SK-N-SH (cell line): ENCODE data around the gene TASP1. TPM values are rescaled to one million over a fixed set of nuclear protein-coding genes. Genes with fewer than 3 reads are reported as not detected.

Experiments used
- CTCF ChIA-PET: fragments of 300-600, 350-600 bp; formaldehyde crosslinking; extraction: SDS; loops from one replicate; lab custom pipeline; 2021; lab: Yijun Ruan, JAX
- POLR2A ChIA-PET: fragments of 350-600 bp; sonication (Branson Sonifier 250); formaldehyde crosslinking; extraction: SDS; loops from one replicate; lab custom pipeline; 2020; ENCODE audit warnings: antibody characterized with exemption, inconsistent platforms; lab: Yijun Ruan, JAX
- DNase-seq: peaks from one replicate; pipeline ENCODE4 v3.0.0; 2012
- H2AFZ ChIP-seq: fragments of 200-600 bp; sonication (generic); 2 replicates; pipeline ENCODE4 v1.8.1; 2016; ENCODE audit warnings: antibody characterized with exemption, mild to moderate bottlenecking, low read depth
- H3F3A ChIP-seq: fragments of 200-600 bp; sonication (generic); replicated peaks from 2 replicates; pipeline ENCODE3; 2016; ENCODE audit warnings: antibody characterized with exemption, mild to moderate bottlenecking; ENCODE audit not compliant: insufficient read depth
- H3K27ac ChIP-seq, 2 experiments: fragments of 200-500 bp in 1 of 2; fragments of 200-600 bp in 1 of 2; sonication (Bioruptor generic) in 1 of 2; sonication (generic), shearing (Covaris generic) in 1 of 2; 2 replicates each; pipeline versions ENCODE4 v1.5.1 to v1.6.1; 2014 to 2016; ENCODE audit warnings: low read depth in 2 of 2, inconsistent platforms in 1 of 2, low read length in 1 of 2, mild to moderate bottlenecking in 1 of 2, mixed read lengths in 1 of 2
- H3K27me3 ChIP-seq: fragments of 200-600 bp; sonication (generic), shearing (Covaris generic); 2 replicates; pipeline ENCODE4 v1.6.1; 2016; ENCODE audit warnings: mixed run types; ENCODE audit not compliant: insufficient read depth
- H3K36me3 ChIP-seq, 2 experiments: fragments of 200-500 bp in 1 of 2; fragments of 200-600 bp in 1 of 2; sonication (Bioruptor generic) in 1 of 2; sonication (generic) in 1 of 2; replicated peaks in 1 of 2; 2 replicates each; pipeline versions ENCODE3 to v1.5.1; 2014 to 2016; ENCODE audit warnings: low read length in 1 of 2, mild to moderate bottlenecking in 1 of 2; ENCODE audit not compliant: insufficient read depth in 2 of 2, control insufficient read depth in 1 of 2
- H3K4me1 ChIP-seq, 2 experiments: fragments of 200-500 bp in 1 of 2; fragments of 200-600 bp in 1 of 2; sonication (Bioruptor generic) in 1 of 2; sonication (generic), shearing (Covaris generic) in 1 of 2; 2 replicates each; pipeline versions ENCODE4 v1.5.1 to v1.6.1; 2014 to 2016; ENCODE audit warnings: low read depth in 1 of 2, low read length in 1 of 2, mixed run types in 1 of 2; ENCODE audit not compliant: insufficient read depth in 2 of 2, control insufficient read depth in 1 of 2
- H3K4me2 ChIP-seq: fragments of 200-600 bp; sonication (generic), shearing (Covaris generic); 2 replicates; pipeline ENCODE4 v1.6.1; 2017; ENCODE audit warnings: mixed run types
- H3K4me3 ChIP-seq, 2 experiments: fragments of 200-500 bp in 1 of 2; fragments of 200-600 bp in 1 of 2; sonication (Bioruptor generic) in 1 of 2; sonication (generic), shearing (Covaris generic) in 1 of 2; 2 replicates each; pipeline versions ENCODE4 v1.5.1 to v1.8.1; 2014 to 2016; ENCODE audit warnings: low read depth in 2 of 2, inconsistent platforms in 1 of 2, low read length in 1 of 2, mild to moderate bottlenecking in 1 of 2, mixed read lengths in 1 of 2, moderate library complexity in 1 of 2
- H3K79me2 ChIP-seq: fragments of 200-600 bp; sonication (generic); 2 replicates; pipeline ENCODE4 v1.8.1; 2017; ENCODE audit warnings: mild to moderate bottlenecking; ENCODE audit not compliant: insufficient read depth
- H3K9ac ChIP-seq: fragments of 200-600 bp; sonication (generic); 2 replicates; pipeline ENCODE4 v1.6.1; 2017; ENCODE audit warnings: mixed run types
- H3K9me2 ChIP-seq: fragments of 200-600 bp; sonication (generic); 2 replicates; pipeline ENCODE4 v1.6.1; 2017; ENCODE audit warnings: mixed run types
- H3K9me3 ChIP-seq: fragments of 200-600 bp; sonication (generic); 2 replicates; pipeline ENCODE4 v1.6.1; 2017; ENCODE audit warnings: mixed run types, mild to moderate bottlenecking, moderate library complexity
- H4K20me1 ChIP-seq: fragments of 200-600 bp; sonication (generic); 2 replicates; pipeline ENCODE4 v1.6.1; 2017; ENCODE audit warnings: mild to moderate bottlenecking, mixed run types; ENCODE audit not compliant: insufficient read depth
- CHD2 ChIP-seq: fragments of 150-350 bp; IDR thresholded peaks from 2 replicates; pipeline ENCODE4 v1.6.1; 2018; ENCODE audit warnings: low read length; ENCODE audit not compliant: partially characterized antibody
- EP300 ChIP-seq, 2 experiments: IDR thresholded peaks; 2 replicates each; pipeline versions ENCODE4 v1.4.0 to v1.6.1; 2012; ENCODE audit warnings: borderline replicate concordance in 1 of 2, low read depth in 1 of 2, low read length in 1 of 2
- EZH2phosphoT487 ChIP-seq: fragments of 200-600 bp; sonication (generic); IDR thresholded peaks from 2 replicates; pipeline ENCODE4 v1.6.1; 2017; ENCODE audit warnings: low read depth, mixed run types, mild to moderate bottlenecking, antibody characterized with exemption, moderate library complexity, borderline replicate concordance
- FOSL2 ChIP-seq: IDR thresholded peaks from 2 replicates; pipeline ENCODE4 v1.4.0; 2012; ENCODE audit warnings: low read depth, mild to moderate bottlenecking, moderate library complexity, borderline replicate concordance
- FOXJ3 ChIP-seq: sonication (generic); formaldehyde crosslinking; IDR thresholded peaks from 2 replicates; pipeline ENCODE4 v1.5.1; 2020; ENCODE audit warnings: mild to moderate bottlenecking, missing genetic modification reagents
- FOXM1 ChIP-seq: IDR thresholded peaks from 2 replicates; pipeline ENCODE4 v1.4.0; 2012; ENCODE audit warnings: low read depth, mild to moderate bottlenecking
- MXI1 ChIP-seq: IDR thresholded peaks from 2 replicates; pipeline ENCODE4 v1.6.1; 2012; ENCODE audit warnings: mild to moderate bottlenecking, low read depth, low read length, improper control_type of control experiment
- NFIC ChIP-seq: IDR thresholded peaks from 2 replicates; pipeline ENCODE4 v1.4.0; 2012; ENCODE audit warnings: borderline replicate concordance
- POLR2AphosphoS5 ChIP-seq: IDR thresholded peaks from 2 replicates; pipeline ENCODE4 v1.6.1; 2012; ENCODE audit warnings: low read depth, low read length
- RAD21 ChIP-seq: IDR thresholded peaks from 2 replicates; pipeline ENCODE4 v1.6.1; 2012; ENCODE audit warnings: mild to moderate bottlenecking, low read length
- RCOR1 ChIP-seq: fragments of 150-350 bp; IDR thresholded peaks from 2 replicates; pipeline ENCODE4 v1.6.1; 2017; ENCODE audit warnings: antibody characterized with exemption, low read length
- REST ChIP-seq: IDR thresholded peaks from 2 replicates; pipeline ENCODE4 v1.6.1; 2012; ENCODE audit warnings: mild to moderate bottlenecking, low read depth, low read length, moderate library complexity
- SIN3A ChIP-seq: IDR thresholded peaks from 2 replicates; pipeline ENCODE4 v1.6.1; 2012; ENCODE audit warnings: low read depth, mild to moderate bottlenecking, low read length, moderate library complexity, borderline replicate concordance
- TCF12 ChIP-seq: IDR thresholded peaks from 2 replicates; pipeline ENCODE4 v1.4.0; 2012
- USF2 ChIP-seq: fragments of 150-350 bp; IDR thresholded peaks from 2 replicates; pipeline ENCODE4 v1.6.1; 2017; ENCODE audit warnings: antibody characterized with exemption, low read length, low read depth, borderline replicate concordance
- polyA plus RNA-seq, 3 experiments: library from polyadenylated mRNA; depleted of rRNA; stranded (reverse); fragments of >200 nt; gene quantifications; 2 replicates each; pipeline ENCODE4 v1.2.3, GENCODE V29; 2012
- TF ChIP-seq, protein P1 (sequence below): fragments of 200-600 bp; sonication (generic); IDR thresholded peaks from 2 replicates; pipeline ENCODE4 v1.6.1; 2017; ENCODE audit warnings: antibody characterized with exemption, mild to moderate bottlenecking, moderate library complexity
- TF ChIP-seq, protein P2 (sequence below): IDR thresholded peaks from 2 replicates; pipeline ENCODE4 v1.4.0; 2012; ENCODE audit warnings: low read depth, borderline replicate concordance
- TF ChIP-seq, protein P3 (sequence below): IDR thresholded peaks from 2 replicates; pipeline ENCODE4 v1.4.0; 2012; ENCODE audit warnings: low read depth, borderline replicate concordance
- TF ChIP-seq, protein P4 (sequence below): fragments of 150-350 bp; IDR thresholded peaks from 2 replicates; pipeline ENCODE4 v1.6.1; 2016; ENCODE audit warnings: mild to moderate bottlenecking, low read depth, low read length

Gene TASP1
- polyA plus RNA-seq, 1 of the 3 experiments (the other 2 are of a cell fraction) = 5.9 TPM

GRCh38 chr20:13449868-13450434, 188.8 kb downstream of the TASP1 start (continued):
- TF ChIP-seq USF2 (no peak), NFIC (no peak), RAD21 (no peak), MXI1 (no peak), TCF12 (no peak)
- TF ChIP-seq, protein P1, sequence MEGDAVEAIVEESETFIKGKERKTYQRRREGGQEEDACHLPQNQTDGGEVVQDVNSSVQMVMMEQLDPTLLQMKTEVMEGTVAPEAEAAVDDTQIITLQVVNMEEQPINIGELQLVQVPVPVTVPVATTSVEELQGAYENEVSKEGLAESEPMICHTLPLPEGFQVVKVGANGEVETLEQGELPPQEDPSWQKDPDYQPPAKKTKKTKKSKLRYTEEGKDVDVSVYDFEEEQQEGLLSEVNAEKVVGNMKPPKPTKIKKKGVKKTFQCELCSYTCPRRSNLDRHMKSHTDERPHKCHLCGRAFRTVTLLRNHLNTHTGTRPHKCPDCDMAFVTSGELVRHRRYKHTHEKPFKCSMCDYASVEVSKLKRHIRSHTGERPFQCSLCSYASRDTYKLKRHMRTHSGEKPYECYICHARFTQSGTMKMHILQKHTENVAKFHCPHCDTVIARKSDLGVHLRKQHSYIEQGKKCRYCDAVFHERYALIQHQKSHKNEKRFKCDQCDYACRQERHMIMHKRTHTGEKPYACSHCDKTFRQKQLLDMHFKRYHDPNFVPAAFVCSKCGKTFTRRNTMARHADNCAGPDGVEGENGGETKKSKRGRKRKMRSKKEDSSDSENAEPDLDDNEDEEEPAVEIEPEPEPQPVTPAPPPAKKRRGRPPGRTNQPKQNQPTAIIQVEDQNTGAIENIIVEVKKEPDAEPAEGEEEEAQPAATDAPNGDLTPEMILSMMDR = no peak

GRCh38 chr20:13447385-13448180, 191.1 kb downstream of the TASP1 start:
- no peak overlapping the region for H3K9ac ChIP-seq
- H3K9me3 ChIP-seq = no peaks in the 10 kb centered on the region
- H3K27ac ChIP-seq = no peak overlapping the region
- no peak for DNase-seq
- peaks cover 0 to 3% of the 10 kb centered on the region in 2 experiments for H3K36me3 ChIP-seq
- H4K20me1 ChIP-seq = no peaks in the 10 kb centered on the region
- H3F3A ChIP-seq = no peaks in the 10 kb centered on the region
- ChIA-PET CTCF (no interaction called here), POLR2A (no interaction called here)
- H2AFZ ChIP-seq = no peak overlapping the region
- H3K79me2 ChIP-seq = no peaks in the 10 kb centered on the region
- no peaks in the 10 kb centered on the region for H3K27me3 ChIP-seq
- no peak overlapping the region for H3K4me2 ChIP-seq
- no peaks in the 10 kb centered on the region for H3K9me2 ChIP-seq
- H3K4me3 ChIP-seq = no peak overlapping the region
- no peaks in the 10 kb centered on the region; a peak in 1 of 4 replicates for H3K4me1 ChIP-seq
- TF ChIP-seq, protein P2, sequence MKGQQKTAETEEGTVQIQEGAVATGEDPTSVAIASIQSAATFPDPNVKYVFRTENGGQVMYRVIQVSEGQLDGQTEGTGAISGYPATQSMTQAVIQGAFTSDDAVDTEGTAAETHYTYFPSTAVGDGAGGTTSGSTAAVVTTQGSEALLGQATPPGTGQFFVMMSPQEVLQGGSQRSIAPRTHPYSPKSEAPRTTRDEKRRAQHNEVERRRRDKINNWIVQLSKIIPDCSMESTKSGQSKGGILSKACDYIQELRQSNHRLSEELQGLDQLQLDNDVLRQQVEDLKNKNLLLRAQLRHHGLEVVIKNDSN = no peak
- TF ChIP-seq FOSL2 (no peak), RCOR1 (no peak), NFIC (no peak), REST (no peak), EP300 (IDR thresholded peaks at IDR 0.05; ENCODE audit: borderline replicate concordance in 1 of 2, low read depth in 1 of 2, low read length in 1 of 2) (no peak), POLR2AphosphoS5 (no peak), FOXJ3 (CRISPR knock-in tag) (no peak), EZH2phosphoT487 (no peak), SIN3A (no peak), CHD2 (no peak), FOXM1 (no peak)
- TF ChIP-seq, protein P3, sequence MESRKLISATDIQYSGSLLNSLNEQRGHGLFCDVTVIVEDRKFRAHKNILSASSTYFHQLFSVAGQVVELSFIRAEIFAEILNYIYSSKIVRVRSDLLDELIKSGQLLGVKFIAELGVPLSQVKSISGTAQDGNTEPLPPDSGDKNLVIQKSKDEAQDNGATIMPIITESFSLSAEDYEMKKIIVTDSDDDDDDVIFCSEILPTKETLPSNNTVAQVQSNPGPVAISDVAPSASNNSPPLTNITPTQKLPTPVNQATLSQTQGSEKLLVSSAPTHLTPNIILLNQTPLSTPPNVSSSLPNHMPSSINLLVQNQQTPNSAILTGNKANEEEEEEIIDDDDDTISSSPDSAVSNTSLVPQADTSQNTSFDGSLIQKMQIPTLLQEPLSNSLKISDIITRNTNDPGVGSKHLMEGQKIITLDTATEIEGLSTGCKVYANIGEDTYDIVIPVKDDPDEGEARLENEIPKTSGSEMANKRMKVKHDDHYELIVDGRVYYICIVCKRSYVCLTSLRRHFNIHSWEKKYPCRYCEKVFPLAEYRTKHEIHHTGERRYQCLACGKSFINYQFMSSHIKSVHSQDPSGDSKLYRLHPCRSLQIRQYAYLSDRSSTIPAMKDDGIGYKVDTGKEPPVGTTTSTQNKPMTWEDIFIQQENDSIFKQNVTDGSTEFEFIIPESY = no peak
- TF ChIP-seq, protein P4, sequence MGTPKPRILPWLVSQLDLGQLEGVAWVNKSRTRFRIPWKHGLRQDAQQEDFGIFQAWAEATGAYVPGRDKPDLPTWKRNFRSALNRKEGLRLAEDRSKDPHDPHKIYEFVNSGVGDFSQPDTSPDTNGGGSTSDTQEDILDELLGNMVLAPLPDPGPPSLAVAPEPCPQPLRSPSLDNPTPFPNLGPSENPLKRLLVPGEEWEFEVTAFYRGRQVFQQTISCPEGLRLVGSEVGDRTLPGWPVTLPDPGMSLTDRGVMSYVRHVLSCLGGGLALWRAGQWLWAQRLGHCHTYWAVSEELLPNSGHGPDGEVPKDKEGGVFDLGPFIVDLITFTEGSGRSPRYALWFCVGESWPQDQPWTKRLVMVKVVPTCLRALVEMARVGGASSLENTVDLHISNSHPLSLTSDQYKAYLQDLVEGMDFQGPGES = no peak
